ENCODE measurements around the gene SCCPDH. TPM values are rescaled to one million over a fixed set of nuclear protein-coding genes. Genes with fewer than 3 reads are reported as not detected.
A peak's percentile ranks its signal among the peaks of the same experiment; 100 is the strongest.

Gene SCCPDH
- total RNA-seq, 1 donor from 2014 or later: 79.0 TPM

DNA sequence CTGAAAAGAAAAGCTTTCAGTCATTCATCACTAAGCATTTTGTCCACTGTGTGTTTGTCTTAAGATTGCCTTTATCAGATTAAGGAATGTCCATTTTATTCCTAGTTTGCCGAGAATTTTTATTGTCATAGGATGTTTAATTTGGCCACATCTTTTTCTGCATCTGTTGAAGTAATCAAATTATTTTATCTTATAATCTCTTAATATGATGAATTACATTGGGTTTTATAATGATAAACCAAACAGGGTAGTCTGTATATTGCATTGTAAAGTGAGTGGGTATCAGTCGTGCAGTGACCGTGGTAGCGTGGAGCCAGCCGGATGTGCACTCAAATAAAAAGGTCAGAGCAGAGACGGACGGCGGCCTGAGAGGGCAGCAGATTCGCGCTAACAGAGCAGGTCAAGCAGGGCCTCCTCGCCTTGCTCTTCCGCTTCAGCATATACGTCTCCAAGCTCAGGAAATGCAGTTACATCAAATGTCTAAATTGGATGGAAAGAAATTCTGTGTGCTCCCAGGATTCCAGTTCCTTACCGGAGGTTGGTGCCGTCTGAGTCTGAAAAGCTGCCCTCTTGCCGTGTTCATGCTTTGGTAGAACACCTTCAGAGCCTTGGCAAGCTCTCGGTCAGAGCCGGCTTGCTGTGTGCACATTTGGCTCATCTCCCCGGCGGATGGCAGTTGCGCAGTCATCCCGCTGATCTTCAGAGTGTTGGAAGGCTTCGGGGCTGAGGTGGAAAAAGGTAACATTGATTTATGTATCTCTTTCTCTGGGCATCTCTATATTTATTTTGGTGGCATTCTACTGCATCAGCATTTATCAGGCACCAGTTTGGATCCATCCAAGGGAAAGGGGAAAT lies 51.5 kb downstream of the SCCPDH start:
- intact Hi-C loops (cut with DNase I): no loop called here
- no peak for ATAC-seq
- DNase-seq (ENCODE audit: low spot score): no peak

DNA sequence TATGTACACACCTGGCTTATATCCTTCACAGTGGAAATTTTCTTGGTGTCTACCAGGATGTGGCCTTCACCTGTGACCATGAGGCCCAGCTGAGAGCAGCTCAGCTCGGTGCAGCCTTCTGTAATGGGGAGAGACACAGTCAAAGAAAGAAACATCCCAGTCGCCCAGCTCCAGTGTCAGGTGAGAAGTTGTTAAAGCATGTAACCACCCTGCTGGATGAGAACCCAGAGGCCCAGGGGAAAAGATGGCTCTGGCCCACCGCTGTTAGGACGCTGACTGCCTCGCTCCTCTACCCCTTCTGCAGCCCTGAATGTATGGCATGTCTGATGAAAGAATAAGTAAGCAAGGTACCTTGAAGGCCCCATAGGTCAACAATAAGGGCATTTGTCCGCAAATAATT lies 52.7 kb downstream of the SCCPDH start:
- ATAC-seq (no peak), DNase-seq (ENCODE audit: low spot score) (no peak)
- intact Hi-C loops (cut with DNase I): no loop called here

GRCh38 chr1:246778663-246779062 lies 54.5 kb downstream of the SCCPDH start:
- intact Hi-C loops (cut with DNase I): no loop called here
- ATAC-seq: no peak
- no peak for DNase-seq (ENCODE audit: low spot score)

GRCh38 chr1:246779561-246780175 lies 55.5 kb downstream of the SCCPDH start:
- DNase-seq (ENCODE audit: low spot score): no peak
- intact Hi-C loops (cut with DNase I): no loop called here

DNA sequence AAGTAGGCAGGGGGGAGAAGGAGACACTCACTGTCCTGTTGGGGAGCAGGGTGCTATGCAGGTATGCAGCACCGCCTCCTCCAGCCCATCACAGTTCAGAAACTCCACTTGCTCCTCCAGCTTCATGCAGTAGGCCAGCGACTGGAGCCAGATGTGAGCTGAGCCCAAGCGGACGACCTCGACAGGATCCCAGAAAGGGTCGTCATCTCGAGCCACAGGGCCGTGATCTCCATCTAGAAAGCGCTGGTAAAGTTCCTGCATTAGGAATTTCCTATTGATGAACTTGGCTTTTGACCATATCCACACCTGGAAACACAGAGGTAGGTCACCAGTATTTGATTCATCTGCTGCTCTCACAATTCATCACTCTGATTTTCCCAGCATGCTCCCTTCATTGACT lies 56.1 kb downstream of the SCCPDH start:
- intact Hi-C loops (cut with DNase I): no loop called here
- no peak for DNase-seq (ENCODE audit: low spot score)
- ATAC-seq: no peak

More at GRCh38 chr1:246779561-246780175, 55.5 kb downstream of the SCCPDH start:
- ATAC-seq: no peak

DNA sequence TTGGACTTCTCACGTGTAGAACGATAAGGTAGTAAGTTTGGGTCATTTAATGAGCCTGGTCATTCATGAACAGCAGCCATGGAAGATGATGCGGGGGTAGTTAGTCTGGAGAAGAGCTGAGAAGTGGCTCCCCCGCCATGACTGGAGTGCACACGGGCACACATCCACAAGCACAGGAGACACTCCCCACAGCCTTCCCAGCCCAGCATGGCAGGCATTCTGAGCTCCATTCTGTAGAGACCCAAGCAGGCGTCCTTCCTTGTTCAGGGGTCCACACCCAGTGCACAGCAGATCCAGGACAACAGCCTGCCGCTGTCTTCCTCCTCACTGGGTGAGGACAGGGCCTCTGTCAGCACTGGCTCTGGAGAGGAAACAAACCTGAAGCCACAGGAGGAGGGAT lies 57.0 kb downstream of the SCCPDH start:
- intact Hi-C loops (cut with DNase I): no loop called here
- ATAC-seq: no peak
- no peak for DNase-seq (ENCODE audit: low spot score)

DNA sequence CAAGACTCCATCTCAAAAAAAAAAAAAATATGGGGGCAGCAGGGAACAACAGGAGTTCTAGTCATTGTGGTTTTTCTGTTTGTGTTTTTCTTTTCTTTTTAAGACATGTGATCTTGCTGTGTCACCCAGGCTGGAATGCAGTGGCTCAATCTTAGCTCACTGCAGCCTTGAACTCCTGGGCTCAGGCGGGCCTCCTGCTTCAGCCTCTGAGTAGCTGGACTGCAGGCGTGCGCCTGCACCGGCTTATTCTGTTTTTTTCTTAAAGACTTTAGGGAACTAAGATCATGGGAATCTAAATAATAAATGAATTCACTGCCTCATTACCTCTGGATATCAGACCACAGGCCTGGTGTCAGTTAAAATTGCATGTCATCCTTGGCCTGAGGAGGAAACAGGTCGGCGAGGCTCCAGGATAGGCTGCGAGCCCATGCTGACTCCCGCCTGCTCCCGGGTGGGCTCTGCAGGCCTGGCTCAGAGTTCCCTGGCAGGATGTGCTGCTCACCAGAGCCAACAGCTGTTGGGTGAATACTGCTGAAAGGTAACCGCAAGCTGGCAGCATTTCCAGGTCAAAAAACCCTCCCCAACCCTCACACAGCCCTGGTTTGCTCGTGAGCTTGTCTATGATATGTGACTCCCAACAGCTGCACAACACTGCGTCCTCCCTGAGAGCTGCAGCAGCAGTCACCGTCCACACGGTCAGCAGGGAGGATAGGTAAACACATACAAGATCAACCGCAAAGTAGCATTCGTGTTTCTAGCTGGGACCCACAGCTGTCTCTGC lies 58.1 kb downstream of the SCCPDH start:
- intact Hi-C loops (cut with DNase I): no loop called here
- DNase-seq (ENCODE audit: low spot score) (peak; percentile 80), ATAC-seq (peak; percentile 73)

DNA sequence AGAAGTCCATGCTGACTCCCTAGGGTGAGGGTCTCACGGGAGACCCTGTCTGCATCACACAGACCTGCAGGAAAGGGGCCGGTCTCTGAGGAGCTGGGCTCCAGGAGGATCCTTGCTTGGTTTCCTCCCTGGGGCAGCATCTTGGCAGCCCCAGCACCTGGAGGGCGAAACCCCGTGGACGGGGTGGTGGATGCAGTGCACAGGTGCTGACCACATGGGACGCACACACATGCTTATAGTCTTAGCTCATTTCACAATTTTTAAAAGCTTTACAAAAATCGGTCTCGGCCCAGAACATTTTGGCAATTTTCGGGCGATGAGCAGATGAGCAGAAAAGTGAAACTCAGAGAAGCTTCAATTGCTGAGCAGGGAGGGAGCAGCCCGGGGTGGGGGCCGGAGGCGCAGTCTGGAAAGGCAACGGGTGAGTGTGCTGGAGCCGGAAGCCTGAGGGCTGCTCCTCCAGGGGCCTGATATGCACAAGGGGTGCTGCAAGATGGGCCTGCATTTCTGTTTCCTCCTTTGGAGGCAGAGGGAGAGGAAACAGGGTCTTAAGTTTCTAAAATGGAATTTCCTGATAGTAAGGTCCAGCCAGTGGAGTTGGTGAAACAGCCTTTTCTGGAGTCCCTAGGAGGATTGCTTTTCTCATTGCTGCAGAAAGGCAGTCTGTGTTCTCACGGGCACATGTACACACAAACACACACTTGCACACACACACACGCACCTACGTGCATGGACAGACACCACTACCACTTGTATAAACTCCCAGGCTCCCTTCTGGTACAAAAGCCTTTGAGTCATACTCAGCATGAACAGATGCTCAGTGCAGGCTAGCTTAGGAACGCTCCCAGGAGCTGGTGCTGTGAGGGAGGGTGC lies 60.6 kb downstream of the SCCPDH start:
- peak; percentile 76 for ATAC-seq
- intact Hi-C loops (cut with DNase I): no loop called here
- no peak for DNase-seq (ENCODE audit: low spot score)

GRCh38 chr1:246785494-246786111 lies 61.4 kb downstream of the SCCPDH start:
- DNase-seq (ENCODE audit: low spot score) (no peak), ATAC-seq (no peak)
- intact Hi-C loops (cut with DNase I): no loop called here

DNA sequence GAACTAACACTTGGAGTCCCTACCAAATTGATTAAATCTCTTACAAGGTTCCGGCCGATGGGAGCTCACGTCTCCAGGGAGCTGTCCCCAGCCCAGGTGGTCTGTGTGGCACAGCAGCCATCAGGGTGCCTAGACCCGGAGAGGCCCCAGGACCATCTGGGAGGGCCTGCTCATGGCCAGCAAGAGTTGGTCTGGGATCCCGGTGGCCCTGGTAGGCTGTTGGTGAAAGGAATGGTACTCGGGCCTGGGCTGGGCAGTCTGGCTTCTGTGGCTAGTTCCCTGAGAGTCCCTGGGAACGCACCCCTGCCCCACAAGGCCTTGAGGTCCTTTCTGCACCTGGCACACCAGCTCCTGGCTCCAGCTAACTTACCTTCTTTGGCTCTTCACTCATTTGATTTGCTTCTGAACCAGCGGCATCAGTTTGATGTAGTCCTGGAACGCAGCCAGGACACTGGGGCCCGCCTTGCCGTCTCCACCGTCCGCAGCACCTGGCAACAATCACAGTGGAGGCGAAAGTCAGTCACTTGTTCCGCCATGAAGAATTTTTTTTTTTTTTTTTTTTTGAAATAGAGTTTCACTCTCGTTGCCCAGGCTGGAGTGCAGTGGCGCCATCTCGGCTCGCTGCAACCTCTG lies 62.5 kb downstream of the SCCPDH start:
- ATAC-seq (no peak), DNase-seq (ENCODE audit: low spot score) (no peak)
- intact Hi-C loops (cut with DNase I): no loop called here

DNA sequence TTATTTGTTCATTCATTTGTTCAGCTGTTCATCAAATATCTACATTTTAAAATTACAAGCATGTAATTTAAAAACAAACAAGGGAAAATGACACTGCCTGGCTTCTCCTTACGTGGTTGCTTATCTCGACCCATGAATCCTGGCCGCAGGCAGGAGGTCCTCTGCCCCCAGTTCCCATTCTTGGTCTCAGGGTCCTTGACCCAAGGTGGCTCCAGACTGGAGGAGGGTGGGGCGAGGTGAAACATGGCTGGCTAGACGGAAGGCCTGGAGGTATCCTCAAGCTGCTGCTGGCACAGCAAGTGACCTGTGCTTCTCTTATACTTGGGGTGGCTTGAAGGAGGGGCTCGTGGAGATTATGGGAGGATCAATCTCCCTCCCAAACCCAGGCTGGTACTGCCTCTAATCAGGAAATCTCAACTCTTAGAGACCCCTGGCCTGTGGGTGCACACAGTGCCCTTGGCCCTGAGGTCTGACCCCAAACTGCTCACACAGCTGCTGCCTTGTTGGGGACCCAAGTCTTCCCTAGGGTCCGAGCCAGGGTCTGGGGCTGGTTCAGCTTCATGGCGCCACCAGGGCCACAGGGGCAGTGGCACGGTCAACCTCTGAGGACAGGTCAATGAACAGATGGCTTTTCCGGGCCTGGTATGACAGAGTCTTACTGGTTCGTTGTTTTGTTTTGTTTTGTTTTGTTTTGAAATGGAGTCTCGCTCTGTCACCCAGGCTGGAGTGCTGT lies 63.7 kb downstream of the SCCPDH start:
- intact Hi-C loops (cut with DNase I): no loop called here
- DNase-seq (ENCODE audit: low spot score) (no peak), ATAC-seq (no peak)

GRCh38 chr1:246788895-246789338 lies 64.7 kb downstream of the SCCPDH start:
- ATAC-seq (peak; percentile 14), DNase-seq (ENCODE audit: low spot score) (no peak)
- intact Hi-C loops (cut with DNase I): no loop called here

GRCh38 chr1:246789454-246790339 lies 65.5 kb downstream of the SCCPDH start:
- DNase-seq (ENCODE audit: low spot score) (no peak), ATAC-seq (no peak)
- intact Hi-C loops (cut with DNase I): no loop called here

- DNase-seq (ENCODE audit: low spot score) (no peak), ATAC-seq (no peak)
- intact Hi-C loops (cut with DNase I): no loop called here
Observed at GRCh38 chr1:246790364-246790763, 66.2 kb downstream of the SCCPDH start.

DNA sequence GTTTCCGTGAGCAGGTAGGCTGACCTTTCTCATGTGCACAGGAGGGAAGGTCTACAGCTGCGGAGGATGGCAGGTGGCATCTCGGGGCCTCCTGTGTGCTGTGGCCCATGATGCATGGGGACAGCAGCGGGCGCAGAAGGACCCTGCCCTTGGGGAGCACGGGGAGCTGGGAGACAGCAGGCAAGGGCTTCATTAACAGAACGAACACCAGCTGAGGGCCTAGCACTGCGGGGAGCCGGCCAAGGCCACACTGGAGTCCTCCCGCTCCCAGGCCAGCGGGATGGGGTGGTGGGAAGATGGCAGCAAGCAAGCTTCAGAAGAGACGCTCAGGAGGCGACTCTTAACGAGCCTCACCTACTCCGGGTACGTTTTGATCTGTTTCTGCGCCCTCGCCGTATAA lies 66.6 kb downstream of the SCCPDH start:
- DNase-seq (ENCODE audit: low spot score): no peak
- no peak for ATAC-seq
- intact Hi-C loops (cut with DNase I): no loop called here

GRCh38 chr1:246791303-246791918 lies 67.2 kb downstream of the SCCPDH start:
- intact Hi-C loops (cut with DNase I): no loop called here
- ATAC-seq (no peak), DNase-seq (ENCODE audit: low spot score) (no peak)
